ENCODE results near the gene SPAG9. TPM values are rescaled to one million over a fixed set of nuclear protein-coding genes. Genes with fewer than 3 reads are reported as not detected.
"Not testable (repeated sequence)": the region's sequence is repeated elsewhere in the genome, so short reads cannot be mapped to it uniquely, and the experiment has no call there.

Gene SPAG9
- total RNA-seq, 1 donor from 2014 or later: 72.9 TPM

- H3K4me3 Mint-ChIP-seq: peak overlapping the region; percentile 36
- H3K4me1 Mint-ChIP-seq: peaks cover 24% of the 10 kb centered on the region
- no peak for DNase-seq (ENCODE audit: low spot score in 2 of 2, unreplicated experiment in 2 of 2)
- no peaks in the 10 kb centered on the region for H3K9me3 Mint-ChIP-seq
- peak overlapping the region; percentile 61 for H3K27ac Mint-ChIP-seq
- no peaks in the 10 kb centered on the region for H3K27me3 Mint-ChIP-seq (ENCODE audit: low read depth)
- no peak for TF ChIP-seq CTCF (IDR thresholded peaks at IDR 0.05; ENCODE audit: unreplicated experiment)
- H3K36me3 Mint-ChIP-seq: no peaks in the 10 kb centered on the region
These were observed 177.1 kb downstream of the SPAG9 start for GRCh38 chr17:50943575-50943933.

- not testable (repeated sequence) for DNase-seq (ENCODE audit: low spot score in 2 of 2, unreplicated experiment in 2 of 2); H3K27ac Mint-ChIP-seq; H3K9me3 Mint-ChIP-seq; H3K36me3 Mint-ChIP-seq; H3K27me3 Mint-ChIP-seq (ENCODE audit: low read depth); H3K4me3 Mint-ChIP-seq
- peaks cover 11% of the 10 kb centered on the region for H3K4me1 Mint-ChIP-seq
These were observed 179.0 kb downstream of the SPAG9 start for GRCh38 chr17:50941676-50942048.

- Mint-ChIP-seq H3K27ac (no peak overlapping the region), H3K4me1 (peaks cover 8% of the 10 kb centered on the region), H3K27me3 (ENCODE audit: low read depth) (no peaks in the 10 kb centered on the region), H3K36me3 (no peaks in the 10 kb centered on the region), H3K4me3 (no peak overlapping the region), H3K9me3 (no peaks in the 10 kb centered on the region)
- DNase-seq (ENCODE audit: low spot score in 2 of 2, unreplicated experiment in 2 of 2): no peak
- no peak for TF ChIP-seq CTCF (IDR thresholded peaks at IDR 0.05; ENCODE audit: unreplicated experiment)
These were observed 180.6 kb downstream of the SPAG9 start for GRCh38 chr17:50939795-50940684.

GRCh38 chr17:50939542-50939794 lies 181.2 kb downstream of the SPAG9 start:
- Mint-ChIP-seq H3K27me3 (ENCODE audit: low read depth) (no peaks in the 10 kb centered on the region), H3K4me1 (peaks cover 8% of the 10 kb centered on the region), H3K36me3 (no peaks in the 10 kb centered on the region), H3K4me3 (no peak overlapping the region), H3K27ac (no peak overlapping the region), H3K9me3 (no peaks in the 10 kb centered on the region)
- DNase-seq (ENCODE audit: low spot score in 2 of 2, unreplicated experiment in 2 of 2): no peak
- no peak for TF ChIP-seq CTCF (IDR thresholded peaks at IDR 0.05; ENCODE audit: unreplicated experiment)

GRCh38 chr17:50938821-50939541 lies 181.7 kb downstream of the SPAG9 start:
- peak overlapping the region; percentile 16 for H3K27ac Mint-ChIP-seq

More at GRCh38 chr17:50938821-50939541, 181.7 kb downstream of the SPAG9 start:
- H3K27me3 Mint-ChIP-seq (ENCODE audit: low read depth): no peaks in the 10 kb centered on the region
- H3K9me3 Mint-ChIP-seq: no peaks in the 10 kb centered on the region
- no peak overlapping the region for H3K4me3 Mint-ChIP-seq
- H3K36me3 Mint-ChIP-seq: no peaks in the 10 kb centered on the region
- no peak for DNase-seq (ENCODE audit: low spot score in 2 of 2, unreplicated experiment in 2 of 2)
- TF ChIP-seq CTCF (IDR thresholded peaks at IDR 0.05; ENCODE audit: unreplicated experiment): no peak
- peaks cover 6% of the 10 kb centered on the region for H3K4me1 Mint-ChIP-seq

Measured in mesothelial cell of epicardium (in vitro differentiated cells).